MCF 10A (cell line): Measurements from ENCODE around the gene USP54. TPM values are rescaled to one million over a fixed set of nuclear protein-coding genes. Genes with fewer than 3 reads are reported as not detected.

Experiments
- BruUV-seq: library from RNA; stranded (reverse); fragments of 400-500 nt; replicated peaks from 2 replicates; lab custom pipeline; 2021; lab: Mats Ljungman, UMichigan
- CTCF ChIA-PET: fragments of 300-600 bp; sonication (Branson Sonifier 250); formaldehyde crosslinking; extraction: SDS; loops from one replicate; lab custom pipeline; 2021; ENCODE audit warnings: antibody characterized with exemption, inconsistent platforms; lab: Yijun Ruan, JAX
- POLR2A ChIA-PET: fragments of 300-600, 350-650 bp; sonication (Branson Sonifier 250); formaldehyde crosslinking; extraction: SDS; loops from one replicate; lab custom pipeline; 2020; ENCODE audit warnings: antibody characterized with exemption, inconsistent platforms; lab: Yijun Ruan, JAX
- DNase-seq: peaks from one replicate; pipeline ENCODE4 v3.0.0-alpha.2; 2018; ENCODE audit not compliant: unreplicated experiment
- H3K27ac Mint-ChIP-seq: one replicate; pipeline ENCODE4 v1.8.0; 2022; ENCODE audit warnings: mild to moderate bottlenecking, low read depth, mixed read lengths; ENCODE audit not compliant: unreplicated experiment
- H3K27me3 Mint-ChIP-seq: one replicate; pipeline ENCODE4 v1.8.0; 2022; ENCODE audit warnings: mixed read lengths; ENCODE audit not compliant: insufficient read depth, unreplicated experiment
- H3K36me3 Mint-ChIP-seq: one replicate; pipeline ENCODE4 v1.8.0; 2022; ENCODE audit warnings: mild to moderate bottlenecking, moderate library complexity, mixed read lengths; ENCODE audit not compliant: insufficient read depth, unreplicated experiment
- H3K4me1 Mint-ChIP-seq: one replicate; pipeline ENCODE4 v1.8.0; 2022; ENCODE audit warnings: mixed read lengths; ENCODE audit not compliant: insufficient read depth, unreplicated experiment
- H3K4me3 Mint-ChIP-seq: one replicate; pipeline ENCODE4 v1.8.0; 2022; ENCODE audit warnings: mild to moderate bottlenecking, moderate library complexity, mixed read lengths; ENCODE audit not compliant: unreplicated experiment
- H3K9me3 Mint-ChIP-seq: one replicate; pipeline ENCODE4 v1.8.0; 2022; ENCODE audit warnings: mixed read lengths; ENCODE audit not compliant: unreplicated experiment
- intact Hi-C: fragments of 100-400 bp; cut with micrococcal nuclease; formaldehyde crosslinking; loops from 2 replicates; pipeline ENCODE4 v1.14.1; 2022
- total RNA-seq: library from RNA; stranded (reverse); gene quantifications from 2 replicates; pipeline ENCODE4 v1.2.3, GENCODE V29; 2022
- TF ChIP-seq, protein P1 (sequence below): fragments of 200-600 bp; IDR thresholded peaks from one replicate; pipeline ENCODE4 v1.8.0; 2022; ENCODE audit warnings: antibody characterized with exemption, mild to moderate bottlenecking; ENCODE audit not compliant: unreplicated experiment

The USP54 gene
- total RNA-seq, 1 experiment from 2014 or later: 19.6 TPM

GRCh38 chr10:73517166-73517888 lies 73.8 kb downstream of the USP54 start:
- no peaks in the 10 kb centered on the region for H3K27me3 Mint-ChIP-seq
- H3K4me1 Mint-ChIP-seq: no peaks in the 10 kb centered on the region
- no TSS peak for BruUV-seq
- H3K9me3 Mint-ChIP-seq: no peaks in the 10 kb centered on the region
- ChIA-PET POLR2A (interaction anchor here (0.6 to 0.9 kb wide), 5 partner anchors 18 to 464 kb away, joined by 3 to 4 read pairs (median 3); no protein-coding TSS in a partner anchor), CTCF (interaction anchor here (0.7 to 0.9 kb wide), 4 partner anchors 11 to 126 kb away, joined by 3 to 4 read pairs (median 3); no protein-coding TSS in a partner anchor)
- intact Hi-C loops: no loop called here
- TF ChIP-seq, protein P1, sequence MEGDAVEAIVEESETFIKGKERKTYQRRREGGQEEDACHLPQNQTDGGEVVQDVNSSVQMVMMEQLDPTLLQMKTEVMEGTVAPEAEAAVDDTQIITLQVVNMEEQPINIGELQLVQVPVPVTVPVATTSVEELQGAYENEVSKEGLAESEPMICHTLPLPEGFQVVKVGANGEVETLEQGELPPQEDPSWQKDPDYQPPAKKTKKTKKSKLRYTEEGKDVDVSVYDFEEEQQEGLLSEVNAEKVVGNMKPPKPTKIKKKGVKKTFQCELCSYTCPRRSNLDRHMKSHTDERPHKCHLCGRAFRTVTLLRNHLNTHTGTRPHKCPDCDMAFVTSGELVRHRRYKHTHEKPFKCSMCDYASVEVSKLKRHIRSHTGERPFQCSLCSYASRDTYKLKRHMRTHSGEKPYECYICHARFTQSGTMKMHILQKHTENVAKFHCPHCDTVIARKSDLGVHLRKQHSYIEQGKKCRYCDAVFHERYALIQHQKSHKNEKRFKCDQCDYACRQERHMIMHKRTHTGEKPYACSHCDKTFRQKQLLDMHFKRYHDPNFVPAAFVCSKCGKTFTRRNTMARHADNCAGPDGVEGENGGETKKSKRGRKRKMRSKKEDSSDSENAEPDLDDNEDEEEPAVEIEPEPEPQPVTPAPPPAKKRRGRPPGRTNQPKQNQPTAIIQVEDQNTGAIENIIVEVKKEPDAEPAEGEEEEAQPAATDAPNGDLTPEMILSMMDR: no peak
- H3K4me3 Mint-ChIP-seq: no peak overlapping the region
- no peak overlapping the region for H3K27ac Mint-ChIP-seq
- DNase-seq: peak; percentile 14
- H3K36me3 Mint-ChIP-seq: peaks cover 62% of the 10 kb centered on the region

- TF ChIP-seq, protein P1: no peak
- POLR2A ChIA-PET: no interaction called here
- DNase-seq: no peak
- H3K36me3 Mint-ChIP-seq: peaks cover 37% of the 10 kb centered on the region
- no peaks in the 10 kb centered on the region for H3K4me1 Mint-ChIP-seq
- H3K27ac Mint-ChIP-seq: no peak overlapping the region
- no peaks in the 10 kb centered on the region for H3K27me3 Mint-ChIP-seq
- no peak overlapping the region for H3K4me3 Mint-ChIP-seq
- BruUV-seq: no TSS peak
- no peaks in the 10 kb centered on the region for H3K9me3 Mint-ChIP-seq
- CTCF ChIA-PET: interaction anchor here (0.6 to 2.5 kb wide), 5 partner anchors 17 to 863 kb away, joined by 3 to 12 read pairs (median 4); no protein-coding TSS in a partner anchor
- intact Hi-C loops: no loop called here
Measured at GRCh38 chr10:73512207-73512743, 78.9 kb downstream of the USP54 start.

DNA sequence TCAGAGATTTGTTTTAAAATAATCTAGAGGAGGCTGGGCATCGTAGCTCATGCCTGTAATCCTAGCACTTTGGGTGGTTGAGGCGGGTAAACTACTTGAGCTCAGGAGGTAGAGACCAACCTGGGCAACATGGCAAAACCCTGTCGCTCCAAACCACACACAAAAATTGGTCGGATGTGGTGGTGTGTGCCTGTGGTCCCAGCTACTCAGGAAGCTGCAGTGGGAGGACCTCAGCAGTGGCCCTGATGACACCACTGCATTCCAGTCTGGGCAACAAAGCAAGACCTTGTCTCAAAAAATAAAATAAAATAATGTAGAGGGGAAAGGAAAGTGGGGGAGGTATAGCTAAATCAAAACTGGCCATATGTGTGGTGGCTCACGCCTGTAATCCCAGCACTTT lies 81.4 kb downstream of the USP54 start:
- intact Hi-C loops: no loop called here
- CTCF ChIA-PET: interaction anchor here (0.6 to 1.2 kb wide), 4 partner anchors 12 to 776 kb away, joined by 3 to 4 read pairs (median 4); no protein-coding TSS in a partner anchor
- Mint-ChIP-seq H3K36me3 (peaks cover 29% of the 10 kb centered on the region), H3K4me1 (no peaks in the 10 kb centered on the region), H3K4me3 (no peak overlapping the region), H3K27ac (no peak overlapping the region), H3K27me3 (no peaks in the 10 kb centered on the region), H3K9me3 (no peaks in the 10 kb centered on the region)
- no peak for DNase-seq
- POLR2A ChIA-PET: interaction anchor here (0.7 kb wide), 1 partner anchor 115 kb away, joined by 4 read pairs; no protein-coding TSS in a partner anchor
- TF ChIP-seq, protein P1: no peak
- BruUV-seq: no TSS peak

DNA sequence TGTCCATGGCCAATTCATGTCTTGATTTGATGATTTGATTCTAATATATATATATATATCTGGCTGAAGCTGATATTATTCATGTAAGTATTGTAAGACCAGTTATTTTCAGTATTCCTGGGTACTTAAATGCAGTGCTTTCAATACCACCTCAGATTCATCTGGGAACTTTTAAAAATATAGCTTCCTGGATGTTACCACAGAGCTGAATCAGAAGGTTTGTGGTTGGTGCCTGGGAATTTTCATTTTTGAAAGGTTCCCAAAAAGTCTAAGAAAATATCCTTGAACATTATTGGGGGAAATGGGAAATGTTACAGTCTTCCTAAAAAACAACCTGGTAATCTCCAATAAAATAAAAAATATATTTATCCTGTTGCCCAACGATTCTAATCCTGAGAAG lies 84.7 kb downstream of the USP54 start:
- Mint-ChIP-seq H3K36me3 (peaks cover 31% of the 10 kb centered on the region), H3K4me1 (peaks cover 2% of the 10 kb centered on the region), H3K9me3 (no peaks in the 10 kb centered on the region), H3K27me3 (no peaks in the 10 kb centered on the region), H3K4me3 (no peak overlapping the region), H3K27ac (no peak overlapping the region)
- intact Hi-C loops: no loop called here
- TF ChIP-seq, protein P1: no peak
- ChIA-PET CTCF (no interaction called here), POLR2A (interaction anchor here (0.8 kb wide), 1 partner anchor 11 kb away, joined by 4 read pairs; the partner anchor contains the start of gene PPP3CB)
- DNase-seq: no peak
- BruUV-seq: no TSS peak
